VCaP (cell line): ENCODE data around the gene WDR48.

ENCODE experiments used
- H3K27ac ChIP-seq: fragments of 450-650 bp; 2 replicates; pipeline ENCODE4 v1.5.1; 2017
- TF ChIP-seq, protein P1 (sequence below): fragments of 450-650 bp; conservative IDR thresholded peaks from 2 replicates; pipeline ENCODE4 v1.5.1; 2017; ENCODE audit warnings: mild to moderate bottlenecking, moderate library complexity

Gene WDR48

DNA sequence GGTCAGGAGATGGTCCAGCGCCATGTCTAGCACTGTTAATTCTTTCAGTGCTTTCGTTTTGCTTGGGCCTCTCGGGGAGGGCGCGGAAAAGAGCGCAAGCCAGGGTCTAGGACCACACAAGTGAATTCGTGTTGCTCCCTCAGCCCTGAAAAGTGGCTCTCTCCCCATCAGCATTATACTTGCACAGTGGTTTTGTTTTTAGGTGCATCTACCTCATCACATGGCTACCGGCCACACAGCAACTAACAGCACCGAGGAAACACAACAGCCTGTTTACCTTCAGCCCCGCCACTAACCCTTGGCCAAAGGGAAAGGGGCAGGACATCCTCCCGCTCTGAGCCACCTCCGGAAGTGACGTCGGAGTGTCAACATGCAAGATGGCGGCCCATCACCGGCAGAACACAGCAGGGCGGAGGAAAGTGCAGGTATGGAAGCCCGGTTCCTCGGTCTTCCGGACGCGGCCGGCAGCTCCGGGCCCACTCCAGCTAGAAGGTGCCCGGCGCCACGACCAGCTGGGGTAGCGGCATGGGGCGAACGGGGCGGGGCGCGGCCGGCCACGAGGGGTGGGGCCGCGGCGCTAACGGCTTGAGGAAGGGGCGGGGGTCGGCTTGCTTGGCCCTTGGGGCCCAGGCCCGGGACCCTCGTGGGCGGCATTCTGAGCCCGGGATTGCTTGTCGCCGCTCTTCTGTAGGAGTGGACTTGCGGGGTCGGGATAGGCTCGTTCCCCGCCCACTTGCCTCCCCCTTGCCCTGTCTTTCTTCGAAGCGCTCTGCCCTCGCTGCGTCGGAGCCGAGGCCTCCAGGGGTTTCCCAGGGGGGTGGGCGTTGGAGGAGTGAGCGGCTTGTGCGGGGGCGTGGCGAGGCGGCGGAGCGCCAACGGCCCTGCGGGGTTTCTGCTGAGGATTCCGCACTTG, at the start of gene WDR48, which contains the start of gene SCN11A:
Gene WDR48 (plus strand): TSS at position 368 of the 913 bp plus-strand sequence. CDS start 10 bp downstream, at position 378.
Gene SCN11A (minus strand): TSS at position 296 of the 913 bp plus-strand sequence. CDS start 101,582 bp downstream, outside the sequence.
- TF ChIP-seq, protein P1, sequence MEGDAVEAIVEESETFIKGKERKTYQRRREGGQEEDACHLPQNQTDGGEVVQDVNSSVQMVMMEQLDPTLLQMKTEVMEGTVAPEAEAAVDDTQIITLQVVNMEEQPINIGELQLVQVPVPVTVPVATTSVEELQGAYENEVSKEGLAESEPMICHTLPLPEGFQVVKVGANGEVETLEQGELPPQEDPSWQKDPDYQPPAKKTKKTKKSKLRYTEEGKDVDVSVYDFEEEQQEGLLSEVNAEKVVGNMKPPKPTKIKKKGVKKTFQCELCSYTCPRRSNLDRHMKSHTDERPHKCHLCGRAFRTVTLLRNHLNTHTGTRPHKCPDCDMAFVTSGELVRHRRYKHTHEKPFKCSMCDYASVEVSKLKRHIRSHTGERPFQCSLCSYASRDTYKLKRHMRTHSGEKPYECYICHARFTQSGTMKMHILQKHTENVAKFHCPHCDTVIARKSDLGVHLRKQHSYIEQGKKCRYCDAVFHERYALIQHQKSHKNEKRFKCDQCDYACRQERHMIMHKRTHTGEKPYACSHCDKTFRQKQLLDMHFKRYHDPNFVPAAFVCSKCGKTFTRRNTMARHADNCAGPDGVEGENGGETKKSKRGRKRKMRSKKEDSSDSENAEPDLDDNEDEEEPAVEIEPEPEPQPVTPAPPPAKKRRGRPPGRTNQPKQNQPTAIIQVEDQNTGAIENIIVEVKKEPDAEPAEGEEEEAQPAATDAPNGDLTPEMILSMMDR, result no peak
- H3K27ac ChIP-seq, result peak within 1 kb of the TSS; percentile 94

DNA sequence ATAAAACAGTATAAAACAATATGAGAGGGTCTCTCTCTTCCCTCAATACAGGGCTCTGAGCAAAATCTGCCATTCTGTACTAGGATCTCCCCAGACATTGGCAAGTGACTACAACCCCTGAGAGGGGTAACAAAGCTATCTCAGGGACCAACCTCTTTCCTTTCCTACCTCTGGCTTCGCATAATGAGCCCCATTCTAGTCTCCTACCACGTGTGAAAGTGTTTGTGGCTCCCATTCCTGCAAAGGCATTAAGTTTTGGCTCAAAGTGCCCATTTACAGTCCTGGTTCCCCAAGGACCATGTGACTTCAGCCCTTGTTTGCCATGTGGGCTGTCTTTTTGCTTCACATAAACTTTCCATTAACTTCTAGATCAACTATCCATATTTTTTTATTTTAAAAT, 46.5 kb upstream of the WDR48 start:
- TF ChIP-seq, protein P1, result no peak
- no peak overlapping the region for H3K27ac ChIP-seq

DNA sequence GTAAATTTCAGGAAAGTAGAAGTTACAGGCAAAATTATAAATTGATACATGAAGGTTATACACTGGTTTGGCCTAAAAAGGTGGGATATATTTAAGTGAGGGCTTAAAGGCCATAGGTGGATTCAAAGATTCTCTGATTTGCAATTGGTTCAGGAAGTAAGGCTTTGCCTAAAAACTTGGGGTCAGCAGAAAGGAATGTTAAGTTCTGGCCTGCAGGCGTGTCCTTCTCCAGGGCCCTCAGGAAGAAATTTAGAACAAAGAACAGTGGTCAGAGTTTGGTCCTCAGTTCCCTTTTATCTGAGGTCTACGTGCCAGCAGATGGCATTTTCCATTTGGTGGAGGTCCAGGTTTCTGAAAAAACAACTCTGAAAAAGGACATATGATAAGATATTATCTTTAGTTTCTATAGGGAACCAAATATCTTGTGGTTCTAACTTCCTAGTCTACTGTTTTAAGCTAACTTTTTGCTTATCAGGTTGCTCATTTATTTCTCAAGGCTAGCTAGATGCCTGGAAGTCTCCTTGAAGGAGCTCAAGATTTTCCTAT, 40.6 kb upstream of the WDR48 start:
- TF ChIP-seq, protein P1, result no peak

DNA sequence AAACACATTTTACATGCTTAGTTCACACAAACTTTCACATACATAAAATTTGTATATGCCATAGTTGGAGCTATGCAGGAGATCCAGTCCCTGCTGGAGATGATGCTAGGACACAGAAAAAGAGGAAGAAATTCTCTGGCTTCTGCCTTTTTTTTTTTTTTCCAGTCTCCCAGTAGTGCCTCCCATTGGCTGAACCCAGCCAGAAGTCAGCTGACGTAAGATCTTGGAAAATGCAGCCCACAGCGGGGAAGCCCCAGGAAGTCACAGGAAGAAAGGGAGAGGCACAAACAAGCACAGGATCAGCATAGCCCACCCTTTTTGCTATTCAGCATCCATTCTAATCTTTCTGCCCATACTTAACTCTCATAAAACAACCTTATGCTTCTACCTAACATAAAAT, 38.5 kb upstream of the WDR48 start:
- no peak overlapping the region for H3K27ac ChIP-seq
- TF ChIP-seq, protein P1, result no peak

More for the DNA sequence above, 40.6 kb upstream of the WDR48 start:
- no peak overlapping the region for H3K27ac ChIP-seq

DNA sequence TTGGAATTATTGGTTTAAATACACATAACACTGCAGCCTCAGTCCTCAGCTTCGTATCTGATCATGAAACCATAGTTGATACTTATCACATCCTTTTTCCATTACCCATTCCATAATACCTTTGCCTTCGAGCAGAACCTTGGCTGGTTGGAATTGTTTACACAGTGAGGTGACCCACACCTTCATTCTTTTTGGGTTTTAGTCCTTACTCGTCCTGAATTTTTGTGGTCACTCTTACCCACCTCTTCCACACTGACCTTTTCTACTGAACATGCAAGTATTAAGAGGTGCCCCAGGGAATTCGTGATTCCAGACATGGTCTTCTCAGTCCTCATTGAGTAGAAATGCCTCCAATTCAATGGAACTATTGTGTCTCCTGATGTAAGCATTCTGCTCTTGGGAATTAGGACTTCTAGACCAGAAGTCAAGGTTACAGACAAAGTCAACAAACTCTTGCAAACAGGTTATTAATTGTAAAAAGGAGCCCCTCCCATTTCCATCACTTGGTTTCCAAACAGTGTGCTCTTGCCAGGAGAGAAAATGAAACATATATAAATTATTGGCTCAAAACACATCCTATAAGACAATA, 37.8 kb upstream of the WDR48 start:
- no peak overlapping the region for H3K27ac ChIP-seq
- TF ChIP-seq, protein P1, result no peak

DNA sequence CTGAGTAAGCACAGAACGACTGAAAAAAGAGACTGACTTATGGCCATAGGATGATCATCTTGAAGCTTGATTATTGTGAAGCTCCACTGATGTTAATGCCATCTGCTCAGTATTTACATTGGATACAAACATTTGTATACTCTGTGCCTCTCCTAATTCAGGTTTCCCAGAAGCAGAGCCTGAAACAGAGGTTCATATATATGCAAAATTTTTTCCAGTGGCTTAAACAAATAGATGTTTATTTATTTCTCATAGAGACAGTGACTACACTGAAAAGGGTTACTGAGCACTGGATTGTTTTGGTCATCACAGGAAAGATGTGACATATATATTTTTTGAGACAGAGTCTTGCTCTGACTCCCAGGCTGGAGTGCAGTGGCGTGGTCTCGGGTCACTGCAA, 36.4 kb upstream of the WDR48 start:
- no peak overlapping the region for H3K27ac ChIP-seq
- TF ChIP-seq, protein P1, result no peak

DNA sequence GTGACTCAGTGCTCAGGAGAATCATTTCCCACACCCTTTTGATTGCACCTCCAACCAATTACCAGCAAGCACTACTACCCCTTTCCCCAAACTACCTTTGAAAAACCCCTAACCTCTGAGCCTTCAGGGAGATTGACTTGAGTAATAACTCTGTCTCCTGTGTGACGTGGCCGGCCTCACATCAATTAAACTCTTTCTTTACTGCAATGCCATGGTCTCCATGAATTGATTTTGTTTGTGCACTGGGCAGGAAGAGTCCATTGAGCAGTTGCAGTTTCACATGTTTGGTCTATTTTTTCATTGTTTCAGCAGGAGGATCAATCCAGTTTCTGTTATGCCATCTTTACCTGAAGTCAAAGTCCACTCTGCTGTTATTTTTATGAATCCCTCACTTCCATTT, 32.5 kb upstream of the WDR48 start:
- H3K27ac ChIP-seq, result no peak overlapping the region
- TF ChIP-seq, protein P1, result no peak
